Measurements from ENCODE around the gene ZNF175.
A peak's percentile ranks its signal among the peaks of the same experiment; 100 is the strongest.

ZNF175 gene

DNA sequence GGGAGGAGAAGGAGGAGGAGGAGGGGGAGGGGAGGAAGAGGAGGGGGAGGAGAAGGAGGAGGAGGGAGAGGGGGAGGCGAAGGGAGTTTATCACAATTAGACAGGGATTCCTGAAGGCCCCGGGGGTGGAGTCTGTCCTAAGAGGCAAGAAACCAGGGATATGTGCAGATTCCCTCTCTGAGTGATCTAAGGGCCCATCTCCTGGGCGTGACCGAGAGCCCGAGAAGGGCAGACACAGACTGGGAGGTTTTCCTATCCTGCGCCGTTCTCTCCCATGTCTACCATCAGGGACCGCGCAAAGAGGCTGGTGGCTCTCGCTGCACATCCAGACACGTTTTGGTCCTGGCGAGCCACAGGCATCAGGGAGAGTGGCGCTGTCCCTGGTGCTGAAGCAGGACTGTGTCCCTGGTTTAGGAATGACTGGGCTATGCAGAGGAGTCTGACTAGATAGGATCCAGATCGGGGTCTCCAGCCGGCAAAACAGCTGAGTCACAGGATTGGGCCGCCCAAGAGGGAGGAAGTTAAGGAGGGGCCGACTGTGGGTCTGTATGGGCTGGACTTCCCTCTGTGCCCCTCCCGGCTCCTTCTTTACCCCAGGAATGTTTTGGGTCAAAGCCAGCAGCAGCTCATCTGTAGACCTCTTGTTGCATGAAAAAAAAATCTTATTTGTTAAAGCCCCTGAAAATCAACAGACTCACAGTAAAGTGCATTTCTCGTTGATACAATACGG is 17.9 kb upstream of the ZNF175 start:
- no peak for TF ChIP-seq POLR2AphosphoS5 (IDR thresholded peaks at IDR 0.05; ENCODE audit: low read depth, low read length)
- TF ChIP-seq FOXP2 (optimal IDR thresholded peaks at IDR 0.05; ENCODE audit: borderline replicate concordance, extremely low read depth, extremely low read length, insufficient read depth), result no peak
- TF ChIP-seq, protein P1, sequence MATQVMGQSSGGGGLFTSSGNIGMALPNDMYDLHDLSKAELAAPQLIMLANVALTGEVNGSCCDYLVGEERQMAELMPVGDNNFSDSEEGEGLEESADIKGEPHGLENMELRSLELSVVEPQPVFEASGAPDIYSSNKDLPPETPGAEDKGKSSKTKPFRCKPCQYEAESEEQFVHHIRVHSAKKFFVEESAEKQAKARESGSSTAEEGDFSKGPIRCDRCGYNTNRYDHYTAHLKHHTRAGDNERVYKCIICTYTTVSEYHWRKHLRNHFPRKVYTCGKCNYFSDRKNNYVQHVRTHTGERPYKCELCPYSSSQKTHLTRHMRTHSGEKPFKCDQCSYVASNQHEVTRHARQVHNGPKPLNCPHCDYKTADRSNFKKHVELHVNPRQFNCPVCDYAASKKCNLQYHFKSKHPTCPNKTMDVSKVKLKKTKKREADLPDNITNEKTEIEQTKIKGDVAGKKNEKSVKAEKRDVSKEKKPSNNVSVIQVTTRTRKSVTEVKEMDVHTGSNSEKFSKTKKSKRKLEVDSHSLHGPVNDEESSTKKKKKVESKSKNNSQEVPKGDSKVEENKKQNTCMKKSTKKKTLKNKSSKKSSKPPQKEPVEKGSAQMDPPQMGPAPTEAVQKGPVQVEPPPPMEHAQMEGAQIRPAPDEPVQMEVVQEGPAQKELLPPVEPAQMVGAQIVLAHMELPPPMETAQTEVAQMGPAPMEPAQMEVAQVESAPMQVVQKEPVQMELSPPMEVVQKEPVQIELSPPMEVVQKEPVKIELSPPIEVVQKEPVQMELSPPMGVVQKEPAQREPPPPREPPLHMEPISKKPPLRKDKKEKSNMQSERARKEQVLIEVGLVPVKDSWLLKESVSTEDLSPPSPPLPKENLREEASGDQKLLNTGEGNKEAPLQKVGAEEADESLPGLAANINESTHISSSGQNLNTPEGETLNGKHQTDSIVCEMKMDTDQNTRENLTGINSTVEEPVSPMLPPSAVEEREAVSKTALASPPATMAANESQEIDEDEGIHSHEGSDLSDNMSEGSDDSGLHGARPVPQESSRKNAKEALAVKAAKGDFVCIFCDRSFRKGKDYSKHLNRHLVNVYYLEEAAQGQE (IDR thresholded peaks at IDR 0.05; ENCODE audit: insufficient read depth in 1 of 2, low read depth in 2 of 2, low read length in 2 of 2), result peak; percentile 99 to 100
- TF ChIP-seq SIN3A (IDR thresholded peaks at IDR 0.05; ENCODE audit: borderline replicate concordance, insufficient read depth, low read length), result peak; percentile 48; the same call in 1 of the 2 replicates

DNA sequence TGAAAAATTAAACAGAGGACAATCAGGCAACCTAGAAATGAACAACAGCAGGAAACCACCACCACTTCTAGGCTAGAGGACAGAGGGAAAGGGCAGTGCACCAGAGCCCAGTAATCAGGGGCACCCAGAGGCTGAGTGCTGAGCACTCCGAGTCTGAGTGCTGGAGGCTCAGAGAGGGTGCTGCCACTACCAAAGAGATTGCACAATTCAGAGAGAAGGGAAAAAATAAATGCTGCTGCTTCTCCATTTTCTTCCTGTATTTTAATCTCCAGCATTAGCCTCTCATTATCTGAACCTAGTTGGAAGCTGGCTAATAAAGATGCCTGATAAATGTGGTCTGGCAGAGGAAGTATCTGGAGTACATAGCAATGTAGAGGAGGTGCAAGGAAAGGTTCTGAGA is 11.8 kb upstream of the ZNF175 start:
- TF ChIP-seq FOXP2 (optimal IDR thresholded peaks at IDR 0.05; ENCODE audit: borderline replicate concordance, extremely low read depth, extremely low read length, insufficient read depth) (no peak), TAF1 (IDR thresholded peaks at IDR 0.05; ENCODE audit: borderline replicate concordance, insufficient read depth, low read length) (no peak), POLR2AphosphoS5 (IDR thresholded peaks at IDR 0.05; ENCODE audit: low read depth, low read length) (no peak), SIN3A (IDR thresholded peaks at IDR 0.05; ENCODE audit: borderline replicate concordance, insufficient read depth, low read length) (no peak)
- TF ChIP-seq, protein P1 (IDR thresholded peaks at IDR 0.05; ENCODE audit: insufficient read depth in 1 of 2, low read depth in 2 of 2, low read length in 2 of 2), result no peak

DNA sequence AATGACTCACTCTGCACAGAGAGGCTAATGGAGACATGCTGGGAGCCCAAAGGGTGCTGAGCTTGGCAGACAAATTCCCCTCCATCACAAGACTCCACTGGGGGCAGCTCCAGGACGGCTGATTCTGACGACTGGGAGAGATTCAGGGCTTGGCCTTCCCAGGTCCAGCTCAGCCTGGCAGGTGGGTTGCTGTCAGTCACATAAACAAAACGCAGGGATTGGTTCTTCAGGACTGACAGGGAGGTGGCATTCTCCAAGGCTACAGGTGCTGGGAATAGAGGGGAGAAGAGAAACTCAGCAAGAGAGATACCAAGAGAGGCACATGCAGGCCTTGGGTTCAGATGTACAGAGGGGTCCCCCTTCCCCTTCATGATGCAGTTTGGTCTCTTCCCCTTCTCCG is 10.7 kb upstream of the ZNF175 start:
- TF ChIP-seq FOXP2 (optimal IDR thresholded peaks at IDR 0.05; ENCODE audit: borderline replicate concordance, extremely low read depth, extremely low read length, insufficient read depth), result no peak
- TF ChIP-seq, protein P1 (IDR thresholded peaks at IDR 0.05; ENCODE audit: insufficient read depth in 1 of 2, low read depth in 2 of 2, low read length in 2 of 2), result no peak
- TF ChIP-seq SIN3A (IDR thresholded peaks at IDR 0.05; ENCODE audit: borderline replicate concordance, insufficient read depth, low read length), result no peak
- no peak for TF ChIP-seq POLR2AphosphoS5 (IDR thresholded peaks at IDR 0.05; ENCODE audit: low read depth, low read length)
- no peak for TF ChIP-seq TAF1 (IDR thresholded peaks at IDR 0.05; ENCODE audit: borderline replicate concordance, insufficient read depth, low read length)

DNA sequence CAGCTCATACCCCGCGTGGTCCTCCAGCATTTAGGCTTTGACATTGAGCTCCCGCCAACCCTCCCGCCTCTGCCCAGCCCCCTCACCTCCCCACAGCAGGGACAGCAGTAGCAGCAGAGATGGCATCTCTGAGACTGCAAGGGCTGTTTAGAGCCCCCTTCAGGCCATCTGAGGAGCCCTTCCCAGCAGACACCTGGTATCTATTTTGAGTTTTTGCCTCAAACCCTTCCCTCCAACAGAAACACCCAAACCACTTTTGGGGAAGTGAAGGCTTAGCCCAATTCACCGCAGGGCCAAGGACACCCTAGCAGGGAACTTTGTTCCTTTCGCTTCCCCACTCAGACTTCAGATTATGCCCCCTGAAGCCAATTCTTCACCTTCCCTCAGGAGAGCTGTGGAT is 6.3 kb upstream of the ZNF175 start:
- TF ChIP-seq FOXP2 (optimal IDR thresholded peaks at IDR 0.05; ENCODE audit: borderline replicate concordance, extremely low read depth, extremely low read length, insufficient read depth) (no peak), SIN3A (IDR thresholded peaks at IDR 0.05; ENCODE audit: borderline replicate concordance, insufficient read depth, low read length) (no peak), TAF1 (IDR thresholded peaks at IDR 0.05; ENCODE audit: borderline replicate concordance, insufficient read depth, low read length) (no peak), POLR2AphosphoS5 (IDR thresholded peaks at IDR 0.05; ENCODE audit: low read depth, low read length) (no peak)
- TF ChIP-seq, protein P1 (IDR thresholded peaks at IDR 0.05; ENCODE audit: insufficient read depth in 1 of 2, low read depth in 2 of 2, low read length in 2 of 2), result no peak

Data from PFSK-1 (cell line).